ENCODE results near the gene PLVAP.

Gene PLVAP, protein sequence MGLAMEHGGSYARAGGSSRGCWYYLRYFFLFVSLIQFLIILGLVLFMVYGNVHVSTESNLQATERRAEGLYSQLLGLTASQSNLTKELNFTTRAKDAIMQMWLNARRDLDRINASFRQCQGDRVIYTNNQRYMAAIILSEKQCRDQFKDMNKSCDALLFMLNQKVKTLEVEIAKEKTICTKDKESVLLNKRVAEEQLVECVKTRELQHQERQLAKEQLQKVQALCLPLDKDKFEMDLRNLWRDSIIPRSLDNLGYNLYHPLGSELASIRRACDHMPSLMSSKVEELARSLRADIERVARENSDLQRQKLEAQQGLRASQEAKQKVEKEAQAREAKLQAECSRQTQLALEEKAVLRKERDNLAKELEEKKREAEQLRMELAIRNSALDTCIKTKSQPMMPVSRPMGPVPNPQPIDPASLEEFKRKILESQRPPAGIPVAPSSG

DNA sequence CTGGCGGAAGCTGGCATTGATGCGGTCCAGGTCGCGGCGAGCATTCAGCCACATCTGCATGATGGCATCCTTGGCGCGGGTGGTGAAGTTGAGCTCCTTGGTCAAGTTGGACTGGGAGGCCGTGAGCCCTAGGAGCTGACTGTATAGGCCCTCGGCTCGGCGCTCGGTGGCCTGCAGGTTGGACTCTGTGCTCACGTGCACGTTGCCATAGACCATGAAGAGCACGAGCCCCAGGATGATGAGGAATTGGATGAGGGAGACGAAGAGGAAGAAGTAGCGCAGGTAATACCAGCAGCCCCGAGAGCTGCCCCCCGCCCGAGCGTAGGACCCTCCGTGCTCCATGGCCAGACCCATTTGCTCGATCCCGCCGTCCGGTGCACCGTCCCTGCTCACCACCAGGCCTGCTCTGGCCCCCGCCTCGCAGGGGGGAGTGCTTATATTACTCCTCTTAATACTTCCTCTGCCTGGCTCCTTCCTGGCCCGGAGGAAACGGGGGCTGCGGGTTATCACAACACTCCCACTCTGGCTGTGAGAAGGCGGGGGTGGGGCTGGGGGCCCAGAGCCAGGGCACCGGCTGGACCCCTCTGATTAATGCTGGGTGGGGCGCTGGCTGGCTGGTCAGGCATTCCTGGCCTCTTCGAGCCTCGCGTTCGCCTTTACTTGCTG is at the start of gene PLVAP:
TSS of gene PLVAP (minus strand) at position 408 of the 666 bp plus-strand sequence. CDS start at position 354, 54 bp downstream.
- DNase-seq, result no peak

DNA sequence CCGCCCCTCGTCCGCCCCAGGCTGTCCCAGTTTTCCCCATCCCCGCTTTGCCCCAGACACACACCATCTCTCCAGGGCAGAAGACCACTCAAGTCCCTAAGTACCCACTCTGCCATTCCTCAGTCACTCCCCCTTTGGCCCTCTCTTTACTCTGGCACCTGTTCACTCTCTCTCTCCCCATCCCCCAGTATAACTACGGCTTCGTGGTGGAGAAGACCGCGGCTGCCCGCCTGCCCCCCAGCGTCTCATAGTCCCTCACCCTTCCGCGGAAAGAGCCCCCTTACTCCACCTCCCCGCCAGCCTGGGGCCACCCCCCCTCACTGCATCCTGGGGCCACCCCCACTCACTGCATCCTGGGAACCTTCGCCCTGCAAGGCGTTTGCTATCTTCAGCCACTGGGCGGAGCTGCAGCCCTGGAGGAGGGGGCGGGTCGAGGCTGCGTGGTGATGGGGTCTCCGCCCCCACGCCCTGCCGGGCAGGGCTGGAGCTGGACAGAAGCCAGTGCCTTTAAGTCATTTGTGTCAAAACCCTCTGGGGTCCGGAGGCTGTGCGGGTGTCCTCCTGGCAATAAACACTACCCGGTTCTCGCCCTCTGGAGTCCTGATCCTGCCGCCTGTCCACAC is 47.7 kb upstream of the PLVAP start:
- DNase-seq, result peak in 1 of 2 experiments; percentile 38

DNA sequence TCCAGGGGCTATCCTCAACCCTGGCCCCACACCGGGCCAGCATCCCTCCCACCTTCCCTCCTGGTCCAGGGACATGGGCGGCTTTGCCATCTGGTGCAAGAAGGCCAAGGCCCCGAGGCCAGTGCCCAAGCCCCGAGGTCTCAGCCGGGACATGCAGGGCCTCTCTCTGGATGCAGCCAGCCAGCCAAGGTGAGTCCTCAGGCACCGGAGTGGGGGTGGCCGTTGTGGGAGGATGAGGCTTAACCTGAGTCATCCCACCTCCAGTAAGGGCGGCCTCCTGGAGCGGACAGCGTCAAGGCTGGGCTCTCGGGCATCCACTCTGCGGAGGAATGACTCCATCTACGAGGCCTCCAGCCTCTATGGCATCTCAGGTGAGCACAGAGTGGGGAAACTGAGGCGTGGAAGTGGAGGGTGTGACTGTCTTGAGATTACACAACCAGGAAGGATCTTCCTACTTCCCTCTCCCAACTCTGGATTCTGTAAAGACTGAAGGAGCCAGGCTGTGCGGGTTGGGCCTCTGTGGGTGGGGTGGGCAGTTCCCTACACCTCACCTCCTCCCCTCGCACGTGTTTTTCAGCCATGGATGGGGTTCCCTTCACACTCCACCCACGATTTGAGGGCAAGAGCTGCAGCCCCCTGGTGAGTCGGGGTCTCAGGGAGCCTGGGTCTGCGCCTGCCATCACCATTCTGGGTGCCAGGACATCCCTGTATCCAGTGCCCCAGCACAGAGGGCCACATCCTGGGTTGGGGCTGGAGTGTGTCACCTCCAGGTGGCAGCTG is 46.5 kb upstream of the PLVAP start:
- DNase-seq, result no peak

DNA sequence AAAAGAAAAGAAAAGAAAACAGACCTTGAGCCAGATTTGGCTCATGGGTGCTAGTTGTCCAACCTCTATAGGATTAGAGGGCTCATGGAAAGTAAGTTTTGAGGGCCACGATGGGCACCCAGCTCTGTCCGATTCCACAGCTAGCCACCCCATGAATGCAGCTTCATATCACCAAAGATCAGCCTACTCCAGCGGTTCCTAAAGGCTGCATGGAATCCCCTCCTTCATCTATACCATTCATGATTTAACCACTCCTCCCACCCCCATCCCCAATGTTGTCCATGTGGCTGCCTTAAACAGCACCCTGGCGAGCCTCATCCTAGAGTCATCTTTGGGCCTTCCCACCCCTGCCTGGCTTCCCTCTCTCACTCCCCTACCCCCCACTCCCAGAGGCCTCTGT is 44.8 kb upstream of the PLVAP start:
- no peak for DNase-seq

DNA sequence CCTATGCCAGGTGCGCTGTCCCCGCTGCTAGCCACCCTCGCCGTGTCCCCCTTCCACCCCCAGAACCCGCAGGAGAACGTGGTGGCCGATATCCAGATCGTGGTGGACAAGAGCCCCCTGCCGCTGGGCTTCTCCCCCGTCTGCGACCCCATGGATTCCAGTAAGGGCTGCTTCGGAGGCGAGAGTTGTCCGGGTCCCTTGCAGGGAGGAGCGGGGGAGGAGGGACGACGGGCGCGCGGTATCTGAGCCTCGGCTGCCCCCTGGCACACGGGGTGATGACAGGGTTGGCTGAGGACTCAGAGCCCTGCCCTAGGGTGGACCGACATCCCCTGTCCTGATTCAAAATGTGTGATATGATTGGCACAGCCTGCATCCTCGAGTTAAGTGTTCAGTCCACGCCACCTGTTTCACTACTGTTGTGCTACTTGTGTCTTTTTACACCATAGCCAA is 43.4 kb upstream of the PLVAP start:
- DNase-seq, result peak in 1 of 2 experiments; percentile 61

DNA sequence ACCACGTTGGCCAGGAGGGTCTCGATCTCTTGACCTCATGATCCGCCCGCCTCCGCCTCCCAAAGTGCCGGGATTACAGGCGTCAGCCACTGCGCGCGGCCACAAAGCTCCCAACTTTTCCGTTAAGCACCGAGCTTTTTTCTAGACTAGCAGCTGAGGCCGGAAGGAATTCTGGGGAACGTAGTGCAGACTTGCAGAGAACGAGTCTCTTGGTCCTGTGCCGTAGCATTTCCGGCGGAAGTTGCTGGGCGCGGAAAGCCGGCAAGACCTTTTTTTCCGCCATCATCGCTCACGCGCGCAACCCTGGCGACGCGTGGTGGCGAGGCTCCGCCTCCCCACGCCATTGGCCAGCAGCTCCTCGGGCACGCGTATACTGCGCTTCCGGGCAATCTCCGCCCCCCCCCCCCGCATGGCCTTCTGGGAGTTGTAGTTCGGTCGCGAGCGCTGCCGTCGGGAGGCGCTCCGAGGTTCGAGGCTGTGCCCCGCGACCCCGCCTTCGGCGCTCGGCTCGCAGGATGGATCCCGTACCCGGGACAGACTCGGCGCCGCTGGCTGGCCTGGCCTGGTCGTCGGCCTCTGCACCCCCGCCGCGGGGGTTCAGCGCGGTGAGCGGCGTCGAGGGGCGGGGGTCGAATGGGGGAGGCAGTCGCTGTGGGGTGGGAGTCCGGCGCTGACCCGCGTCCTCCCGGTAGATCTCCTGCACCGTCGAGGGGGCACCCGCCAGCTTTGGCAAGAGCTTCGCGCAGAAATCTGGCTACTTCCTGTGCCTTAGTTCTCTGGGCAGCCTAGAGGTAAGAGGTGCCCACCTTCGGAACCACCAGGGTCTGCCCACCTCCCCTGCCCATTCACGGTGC is 42.7 kb upstream of the PLVAP start, which contains the start of gene MVB12A:
TSS of gene MVB12A (plus strand) at position 427 of the 854 bp plus-strand sequence. CDS start at position 516, 89 bp downstream.
- peak; percentile 97 to 99 for DNase-seq

DNA sequence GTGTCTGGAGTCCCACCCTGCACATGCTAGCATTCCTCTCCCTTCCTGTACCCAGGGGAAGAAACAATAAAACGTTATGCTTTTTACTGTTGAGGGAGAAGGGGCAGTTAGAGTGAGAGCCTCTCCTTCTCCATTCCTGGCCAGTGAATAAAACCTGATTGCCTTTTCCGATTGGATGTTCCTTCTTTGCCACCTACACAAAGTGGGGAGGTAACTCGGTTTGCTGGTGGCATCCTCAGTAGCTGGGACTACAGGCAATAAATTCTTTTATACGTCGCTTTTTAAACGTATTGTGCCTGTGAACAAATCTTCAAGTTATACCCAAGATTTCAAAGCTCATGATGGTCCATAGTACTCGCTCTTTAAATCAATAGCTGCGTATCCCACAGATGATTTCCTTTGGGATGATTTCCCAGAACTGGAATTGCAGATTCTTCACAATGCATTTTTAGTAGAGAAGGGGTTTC is 42.0 kb upstream of the PLVAP start:
- DNase-seq, result no peak

DNA sequence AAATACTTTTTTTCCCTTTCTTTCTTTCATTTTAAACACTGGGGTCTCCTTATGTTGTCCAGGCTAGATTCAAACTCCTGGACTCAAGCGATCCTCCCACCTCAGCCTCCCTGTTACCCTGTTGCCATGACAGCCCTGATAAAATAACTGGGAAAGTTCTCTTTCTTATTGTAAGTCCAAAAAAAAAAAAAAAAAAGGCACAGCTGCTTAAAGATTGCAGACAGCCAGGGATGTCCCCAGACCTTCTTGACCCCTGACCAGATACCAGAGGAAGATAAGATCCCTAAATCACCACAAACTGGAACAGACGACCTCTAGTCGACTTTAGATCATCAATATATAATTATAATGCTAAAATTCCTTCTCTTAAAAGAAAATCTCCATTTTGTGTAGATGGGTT is 41.6 kb upstream of the PLVAP start:
- no peak for DNase-seq

DNA sequence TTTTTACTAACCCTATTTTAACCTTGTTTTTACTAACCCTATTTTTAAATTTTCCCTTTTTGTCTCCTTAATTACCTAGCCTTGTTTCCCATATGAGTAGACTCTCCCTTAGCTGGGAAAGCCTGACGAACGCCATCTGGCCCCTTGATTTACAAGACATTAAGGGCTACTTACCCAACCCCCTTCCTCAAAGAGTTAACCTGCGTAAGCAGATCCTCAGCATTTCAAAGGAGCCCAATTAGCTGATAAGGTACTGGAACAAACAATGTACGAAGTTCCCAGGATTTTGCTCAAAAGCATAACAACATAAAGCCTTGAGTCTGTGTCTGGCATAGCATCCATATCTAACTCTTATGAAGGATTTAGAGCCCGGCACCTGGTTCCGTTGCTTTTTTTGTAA is 38.0 kb upstream of the PLVAP start:
- no peak for DNase-seq

DNA sequence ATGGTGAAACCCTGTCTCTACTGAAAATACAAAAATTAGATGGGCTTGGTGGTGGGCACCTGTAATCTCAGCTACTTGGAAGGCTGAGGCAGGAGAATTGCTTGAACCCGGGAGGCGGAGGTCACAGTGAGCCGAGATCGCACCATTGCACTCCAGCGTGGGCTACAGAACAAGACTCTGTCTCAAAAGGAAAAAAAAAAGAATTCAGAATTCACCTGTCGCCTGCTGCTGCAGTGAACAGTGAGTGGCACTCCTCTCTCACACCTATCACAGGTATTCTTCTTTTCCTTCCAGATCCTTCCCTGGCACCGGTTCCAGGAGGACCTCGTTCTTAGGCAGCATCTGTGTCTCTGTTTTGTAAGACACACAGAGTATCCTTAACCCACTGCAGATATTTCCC is 37.0 kb upstream of the PLVAP start:
- no peak for DNase-seq

DNA sequence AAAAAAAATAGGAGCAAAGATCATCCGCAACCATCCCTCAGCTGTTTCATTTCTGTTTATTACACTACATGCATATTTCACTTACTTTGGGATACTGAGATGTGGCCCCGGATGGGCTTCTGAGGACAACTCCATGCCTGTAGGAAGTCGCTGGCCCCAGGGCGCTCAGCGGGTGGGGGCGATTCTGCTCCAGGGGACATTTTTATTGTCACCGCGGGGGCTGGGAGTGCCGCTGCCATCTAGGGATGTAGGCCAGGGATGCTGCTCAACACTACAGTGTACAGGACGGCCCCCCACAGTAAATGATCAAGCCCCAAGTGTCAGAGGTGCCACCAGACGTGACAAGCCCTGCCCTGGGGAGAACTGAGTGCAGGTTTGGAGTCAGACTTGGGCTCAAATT is 34.7 kb upstream of the PLVAP start:
- no peak for DNase-seq

DNA sequence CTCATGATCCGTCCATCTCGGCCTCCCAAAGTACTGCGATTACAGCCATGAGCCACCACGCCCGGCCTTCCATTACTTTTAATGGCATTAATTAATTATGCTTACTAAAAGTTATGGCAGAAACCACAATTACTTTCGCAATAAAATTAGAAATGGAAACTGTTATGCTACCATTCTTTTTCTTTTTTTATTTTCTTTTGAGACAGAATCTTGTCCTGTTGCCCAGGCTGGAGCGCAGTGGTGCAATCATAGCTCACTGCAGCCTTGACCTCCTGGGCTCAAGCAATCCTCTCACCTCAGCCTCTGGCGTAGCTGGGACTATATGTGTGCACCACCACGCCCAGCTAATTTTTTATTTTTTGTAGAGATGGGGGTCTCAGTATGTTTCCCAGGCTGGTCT is 32.8 kb upstream of the PLVAP start:
- DNase-seq, result no peak

DNA sequence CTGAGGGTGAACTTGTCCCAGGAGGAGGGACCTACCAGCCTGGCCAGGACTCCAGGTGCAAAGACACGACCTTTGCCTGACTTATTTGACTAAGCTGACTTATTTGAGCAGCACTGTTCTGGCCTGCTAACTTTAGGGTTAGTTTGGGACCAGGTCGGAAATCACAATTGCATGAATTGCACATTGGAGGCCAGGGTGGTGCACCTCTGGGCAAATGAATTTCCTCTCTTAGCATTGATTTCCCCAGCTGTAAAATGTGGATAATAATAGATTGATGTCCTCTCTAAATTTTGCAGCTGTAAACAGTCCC is 29.7 kb upstream of the PLVAP start:
- no peak for DNase-seq

DNA sequence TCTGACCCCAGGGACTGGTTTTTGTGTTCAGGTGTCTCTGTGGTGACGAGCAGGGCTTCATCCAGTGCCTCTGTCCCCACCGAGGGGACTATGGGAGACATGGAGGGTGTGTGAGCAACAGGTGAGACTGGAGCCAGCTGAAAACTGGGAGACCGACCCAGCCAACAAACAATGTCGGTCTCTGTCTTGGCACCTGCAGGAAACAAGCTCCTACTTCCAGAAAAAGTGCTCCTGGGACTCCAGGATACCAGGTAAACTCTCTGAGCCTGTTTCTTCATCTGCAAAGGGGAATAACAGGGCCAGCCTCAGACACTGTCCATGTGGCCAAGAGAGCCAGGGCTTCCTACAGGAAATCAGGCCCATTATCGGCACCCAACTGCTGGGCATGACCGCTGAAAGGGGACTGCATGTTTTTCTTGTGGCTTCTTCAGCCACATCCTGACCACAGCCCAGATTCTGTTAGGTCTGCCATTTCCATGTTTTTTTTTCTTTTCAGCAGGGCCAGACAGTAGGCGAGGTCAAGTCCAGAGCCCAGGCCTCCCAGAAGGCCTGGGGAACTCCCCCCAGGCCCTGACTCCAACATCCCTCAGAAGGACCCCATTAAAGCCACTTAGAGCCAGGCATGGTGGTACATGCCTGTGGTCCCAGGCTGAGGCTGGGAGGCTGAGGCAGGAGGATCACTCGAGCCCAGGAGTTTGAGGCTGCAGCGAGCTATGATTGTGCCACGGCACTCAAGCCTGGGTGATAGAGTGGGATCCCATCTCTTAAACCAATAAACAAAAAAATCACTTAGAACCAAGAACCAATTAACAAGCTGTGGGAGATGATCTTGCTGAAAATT is 29.1 kb upstream of the PLVAP start:
- no peak for DNase-seq

DNA sequence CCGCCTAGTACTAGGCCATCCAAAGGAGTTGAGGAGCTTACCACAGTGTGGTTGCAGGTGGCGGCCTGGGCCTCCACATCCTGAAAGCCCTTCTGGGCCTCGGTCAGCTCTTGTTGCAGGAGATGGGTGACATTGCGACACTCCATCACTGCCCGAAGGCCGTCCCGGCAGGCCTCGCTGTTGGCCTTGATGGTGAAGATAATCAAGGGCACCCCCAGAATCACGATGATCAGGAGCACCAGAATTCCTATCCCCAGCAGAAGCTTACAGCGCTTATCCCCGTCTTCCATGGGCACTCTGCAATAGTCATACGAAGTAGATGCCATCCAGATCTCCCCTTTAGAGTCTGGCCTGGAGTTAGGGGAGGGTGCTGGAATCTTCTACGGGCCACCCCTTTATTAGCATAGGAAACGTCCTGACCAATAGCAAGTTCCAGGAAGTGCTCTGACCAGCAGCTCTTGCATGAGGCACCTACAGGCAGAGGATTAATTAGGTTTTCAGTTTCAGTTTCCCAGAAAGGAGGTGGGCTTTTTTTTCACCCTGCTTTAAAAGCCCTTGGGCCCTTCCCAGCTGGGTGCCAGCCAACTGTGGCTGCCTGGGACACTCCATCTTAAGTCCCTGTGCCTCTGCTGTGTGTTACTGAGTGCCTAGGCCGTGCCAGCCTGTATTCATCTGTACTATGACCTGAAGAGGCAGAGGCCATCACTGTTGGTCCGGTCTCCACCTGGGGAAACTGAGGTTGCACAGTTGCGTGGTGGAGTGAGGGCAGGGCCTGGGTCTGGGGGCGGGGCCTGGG is 28.3 kb upstream of the PLVAP start, which contains the start of gene BST2:
TSS of gene BST2 (minus strand) at position 381 of the 796 bp plus-strand sequence. CDS start at position 326, 55 bp downstream.
- peak in 1 of 2 experiments; percentile 73 for DNase-seq

DNA sequence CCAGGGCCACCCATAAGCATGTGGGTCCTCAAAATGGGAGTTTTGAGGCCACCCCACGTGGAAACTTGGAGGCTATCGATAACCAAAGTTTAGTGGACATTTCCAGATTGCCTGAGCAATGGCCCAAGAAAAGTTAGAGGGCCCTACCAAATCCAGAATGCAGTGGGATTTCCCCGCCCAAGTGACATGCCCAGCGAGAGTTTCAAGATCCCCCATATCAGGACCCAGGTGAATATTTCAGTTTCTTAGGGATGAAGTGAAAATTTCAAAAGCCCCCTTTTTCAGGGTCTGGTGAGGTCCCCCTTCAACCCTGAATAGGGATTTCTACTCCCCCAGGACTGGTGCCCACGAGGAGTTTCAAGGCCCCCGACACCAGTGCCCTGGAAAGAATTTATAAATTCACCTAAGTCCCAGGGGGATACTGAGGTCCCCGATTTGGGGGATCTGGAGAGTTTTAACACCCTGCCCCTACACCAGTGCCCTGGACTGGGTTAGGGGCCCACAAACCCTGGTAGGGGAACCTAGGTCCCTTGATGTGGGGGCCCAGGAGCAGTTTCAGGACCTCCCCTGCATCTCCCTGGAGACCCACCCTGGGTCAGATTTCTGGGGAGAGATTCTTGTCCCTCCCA is 27.6 kb upstream of the PLVAP start:
- no peak for DNase-seq

DNA sequence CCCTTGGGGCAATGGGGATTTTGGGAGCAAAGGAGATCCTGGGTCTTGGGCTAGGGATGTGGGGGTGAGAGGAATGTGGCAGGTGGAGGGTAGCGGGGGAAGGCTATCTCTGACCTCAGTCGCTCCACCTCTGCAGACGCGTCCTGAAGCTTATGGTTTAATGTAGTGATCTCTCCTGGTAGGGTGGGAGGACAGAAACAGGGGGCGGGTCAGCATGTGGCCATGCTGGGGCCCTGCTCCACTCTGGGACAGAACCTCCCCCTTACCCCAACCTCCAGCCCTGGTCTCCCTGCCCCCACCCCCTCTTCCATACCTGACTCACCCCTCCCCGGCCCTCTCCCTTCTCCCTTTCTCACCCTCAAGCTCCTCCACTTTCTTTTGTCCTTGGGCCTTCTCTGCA is 26.9 kb upstream of the PLVAP start:
- DNase-seq, result no peak

DNA sequence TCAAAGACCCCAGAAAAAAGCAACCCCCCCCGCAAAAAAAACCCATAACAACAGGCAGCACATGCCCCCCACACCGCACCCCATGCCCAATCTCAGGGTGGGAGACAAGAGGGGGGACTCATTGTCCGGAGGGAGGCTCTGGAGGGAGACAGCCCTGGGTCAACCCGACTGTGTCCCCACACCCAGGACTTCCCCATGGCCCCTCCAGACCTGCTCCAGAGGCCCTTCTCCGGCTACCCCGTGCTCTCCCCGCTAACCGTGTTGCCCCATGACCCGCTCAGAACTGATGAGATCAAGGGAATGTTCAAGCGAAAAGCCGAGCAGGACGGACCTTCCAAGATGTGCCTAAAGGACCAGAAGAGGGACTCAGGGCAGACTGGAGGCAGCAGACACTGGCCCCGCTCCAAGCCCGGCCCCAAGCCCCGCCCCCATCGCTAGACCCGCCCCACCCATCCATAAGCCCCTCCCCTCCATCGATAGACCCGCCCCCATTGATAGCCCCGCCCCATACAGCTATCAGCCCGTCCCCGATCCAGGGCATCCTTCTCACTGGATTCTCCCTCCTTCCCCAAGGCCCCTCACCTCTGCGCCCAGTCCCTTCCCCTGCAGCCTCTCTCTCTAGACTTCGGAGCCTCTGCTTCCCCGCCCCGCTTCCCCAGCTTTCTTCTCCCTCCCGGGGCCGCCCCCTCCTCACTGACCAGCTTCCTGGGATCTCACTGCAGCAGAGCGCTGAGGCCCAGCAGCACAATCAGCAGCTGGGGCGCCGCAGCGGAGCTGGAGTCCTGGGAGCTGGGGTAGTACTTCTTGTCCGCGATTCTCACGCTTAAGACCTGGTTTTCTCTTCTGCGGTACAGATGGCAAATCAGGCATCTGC is 26.1 kb upstream of the PLVAP start:
- no peak for DNase-seq

All from SW 1271 (cell line).